GM19438 (cell line): ENCODE data around the gene COL5A1.

Source experiments
- ATAC-seq: cut with Tn5 transposase; IDR thresholded peaks from one replicate; pipeline ENCODE4 v1.9.1; 2021; ENCODE audit warnings: low read depth; ENCODE audit not compliant: unreplicated experiment

COL5A1 gene

DNA sequence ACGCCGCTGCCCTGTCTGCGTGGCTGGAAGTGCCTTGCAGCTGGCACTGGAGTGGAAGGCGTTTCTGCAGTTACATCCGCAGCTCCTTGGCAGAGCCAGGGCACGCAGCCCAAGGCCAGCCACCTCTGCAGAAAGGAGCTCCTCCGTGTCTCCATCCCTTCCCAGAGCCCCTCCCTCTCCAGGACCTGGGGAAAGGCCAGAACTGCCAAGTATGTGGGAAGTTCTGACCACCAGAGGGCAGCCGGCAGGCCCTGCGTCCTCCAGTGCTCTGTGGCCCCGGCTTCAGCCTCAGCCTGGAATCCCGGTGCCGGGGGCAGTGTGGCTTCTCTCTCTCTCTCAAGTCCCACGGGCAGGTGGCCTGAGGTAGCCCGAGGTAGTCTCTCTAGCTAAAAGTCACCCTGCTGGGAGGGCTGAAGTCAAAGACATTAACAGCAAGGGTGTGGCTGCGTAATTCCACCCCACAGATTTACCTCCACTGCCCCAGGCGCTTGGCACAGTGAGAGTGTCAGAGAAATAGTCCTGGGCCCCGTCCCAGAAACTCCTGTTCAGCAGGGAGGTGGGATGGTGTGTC is 137.3 kb downstream of the COL5A1 start:
- ATAC-seq: no peak

DNA sequence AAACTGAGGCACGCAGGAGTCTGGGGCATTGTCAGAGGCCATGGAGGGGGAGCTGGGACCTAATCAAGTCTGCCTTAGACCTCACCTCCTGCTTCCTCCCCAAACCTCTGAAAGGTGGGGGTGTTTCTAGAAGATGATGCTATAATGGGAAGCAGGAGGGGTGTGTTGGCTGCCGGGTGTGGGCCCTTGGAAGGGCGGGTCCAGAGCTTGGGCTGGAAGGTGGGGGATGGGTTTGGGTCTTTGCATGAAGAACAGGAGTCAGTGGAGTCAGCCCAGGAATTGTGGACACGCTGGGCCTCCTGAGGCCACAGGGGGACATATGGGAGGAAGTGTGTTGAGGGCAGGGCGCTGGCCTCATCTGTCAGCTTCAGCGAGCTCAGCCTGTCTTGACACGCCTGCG is 138.0 kb downstream of the COL5A1 start:
- no peak for ATAC-seq

DNA sequence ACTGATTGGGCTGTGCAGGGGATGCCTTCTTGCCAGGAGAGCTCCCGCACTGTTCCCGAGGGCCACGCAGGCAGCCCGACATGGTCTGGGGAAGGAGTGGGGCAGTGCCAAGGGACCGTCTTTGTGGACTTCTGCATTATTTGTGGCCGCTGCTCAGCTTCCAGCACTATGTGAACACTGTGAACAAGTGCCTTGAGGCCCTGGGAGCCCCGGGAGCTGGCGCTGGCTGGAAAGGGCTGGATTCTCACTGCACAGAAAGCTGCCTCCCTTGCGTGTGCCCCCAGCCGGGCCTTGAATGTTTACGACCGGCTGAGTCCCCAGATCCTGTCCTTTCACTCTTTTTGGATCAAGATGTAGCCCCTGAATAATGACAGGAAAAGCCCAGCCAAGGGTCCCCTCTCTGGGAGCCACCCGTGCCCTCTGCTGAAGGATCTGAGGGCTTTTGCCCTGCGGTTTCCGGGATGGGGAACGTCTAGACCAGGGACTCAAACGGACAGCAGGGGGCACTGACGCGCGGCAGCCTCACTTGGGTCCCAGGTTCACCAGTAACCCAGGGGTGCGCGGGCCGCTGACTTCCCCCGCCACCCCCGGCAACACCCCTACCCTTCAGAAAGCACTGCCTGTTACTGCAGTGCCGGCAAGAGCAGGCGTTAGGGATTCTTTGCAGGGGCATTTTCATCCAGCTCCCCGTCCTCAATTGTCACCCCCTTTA is 140.1 kb downstream of the COL5A1 start:
- no peak for ATAC-seq

DNA sequence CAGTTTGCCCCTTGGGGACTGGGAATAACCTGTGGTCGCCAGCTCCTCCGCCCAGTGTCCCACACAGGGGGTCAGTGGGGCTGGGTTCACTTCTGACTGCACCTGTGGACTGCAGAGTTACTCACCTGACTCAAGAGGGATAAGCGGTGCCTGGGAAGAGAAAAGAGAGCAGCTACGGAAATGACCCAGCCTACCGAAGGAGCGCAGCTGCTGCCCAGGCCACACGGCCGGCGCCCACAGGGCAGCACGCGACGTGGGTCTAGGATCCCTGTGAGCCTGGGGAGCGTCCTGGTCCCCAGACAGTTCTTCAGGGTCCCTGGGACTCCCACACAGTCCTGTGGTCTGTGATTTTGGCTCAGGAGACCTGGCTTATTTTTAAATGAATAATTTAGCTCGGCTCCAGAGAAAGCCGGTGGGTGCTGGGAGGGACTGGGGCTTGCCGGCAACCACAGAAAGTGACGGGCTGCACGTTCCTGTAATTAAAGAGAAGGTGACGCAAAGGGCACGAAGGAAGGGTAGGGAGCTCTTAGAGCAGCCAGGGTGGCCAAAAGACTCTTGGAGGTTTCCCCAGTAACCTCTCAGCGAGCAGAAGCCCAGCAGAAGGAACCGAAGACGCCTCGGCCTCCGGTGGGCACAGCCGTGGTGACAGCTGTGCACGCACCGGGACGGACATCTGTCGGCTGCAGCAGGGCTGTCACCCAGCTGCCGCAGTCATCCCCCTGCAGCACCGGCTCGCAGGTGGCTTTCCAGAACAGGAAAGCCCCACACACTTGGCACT is 141.5 kb downstream of the COL5A1 start:
- ATAC-seq: no peak

GRCh38 chr9:134783699-134784039 is 142.1 kb downstream of the COL5A1 start:
- ATAC-seq: no peak

DNA sequence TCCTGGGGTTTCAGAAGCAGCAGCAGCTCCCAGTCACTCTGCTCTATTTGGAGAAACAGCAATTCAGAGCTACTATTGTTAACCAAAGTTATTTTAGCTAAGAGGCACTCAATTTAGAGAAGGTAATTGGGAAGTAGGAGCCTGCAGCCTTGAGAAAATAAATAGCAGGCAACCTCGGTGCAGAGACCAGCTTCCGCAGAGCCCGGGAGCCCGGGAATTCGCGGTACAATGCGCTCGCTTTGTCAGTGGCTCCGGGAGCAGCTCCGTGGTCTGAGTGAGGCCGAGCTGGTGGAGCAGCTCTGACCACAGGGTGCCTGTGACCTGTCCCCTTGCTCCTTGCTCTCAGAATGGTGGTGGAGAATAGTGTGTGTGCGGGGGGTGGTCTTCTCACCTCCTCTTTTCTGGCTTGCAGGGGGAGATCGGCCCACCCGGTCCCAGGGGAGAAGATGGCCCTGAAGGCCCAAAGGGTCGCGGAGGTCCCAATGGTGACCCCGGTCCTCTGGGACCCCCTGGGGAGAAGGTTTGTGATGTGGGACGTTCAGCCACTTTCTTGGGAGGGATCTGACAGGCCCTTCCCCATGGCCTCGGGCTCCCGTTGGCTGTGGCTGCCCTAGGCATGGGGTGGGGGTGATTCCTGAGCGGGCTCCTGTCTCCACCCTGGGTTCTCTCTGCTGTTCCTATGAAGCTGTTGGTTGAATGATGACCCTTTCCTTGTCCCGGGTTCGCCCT is 143.1 kb downstream of the COL5A1 start:
- no peak for ATAC-seq

DNA sequence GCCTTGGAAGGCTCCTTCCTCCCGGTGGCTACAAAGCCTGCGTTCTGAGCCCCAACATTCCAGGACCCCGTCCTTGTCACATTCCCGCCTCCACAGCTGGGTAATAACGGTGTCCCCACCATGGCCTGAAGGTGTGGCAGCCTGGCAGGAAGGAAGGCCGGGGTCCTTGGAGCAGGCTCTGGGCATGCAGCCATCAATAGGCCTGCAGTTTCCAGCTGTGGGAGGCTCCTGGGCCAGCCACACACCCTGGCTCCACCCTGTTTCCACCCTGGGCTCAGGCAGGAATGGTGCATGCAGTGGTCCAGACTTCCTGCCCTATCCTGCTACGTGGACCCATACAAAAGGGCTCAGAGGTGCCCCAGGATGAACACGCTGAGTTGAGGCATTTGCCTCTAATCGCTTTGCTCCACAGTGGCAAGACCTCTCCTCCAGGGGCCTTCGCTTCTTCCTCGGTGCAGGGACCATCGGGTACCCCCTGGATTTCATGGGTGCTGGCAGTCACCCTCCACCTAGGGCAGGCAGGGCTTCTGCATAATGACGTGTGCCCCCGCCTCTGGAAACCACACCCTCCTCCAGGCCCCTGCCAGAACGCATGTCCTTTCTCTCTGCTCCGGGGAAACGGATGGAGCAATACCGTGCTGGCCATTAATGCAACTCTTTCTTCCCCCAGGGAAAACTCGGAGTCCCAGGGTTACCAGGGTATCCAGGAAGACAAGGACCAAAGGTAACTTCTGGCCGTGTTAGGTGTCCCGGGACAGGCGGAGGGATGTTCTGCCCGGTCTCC is 143.9 kb downstream of the COL5A1 start:
- ATAC-seq: no peak

- ATAC-seq: no peak
Observed at GRCh38 chr9:134787601-134788531, 146.3 kb downstream of the COL5A1 start.

- ATAC-seq: no peak
Observed at GRCh38 chr9:134789168-134789567, 147.6 kb downstream of the COL5A1 start.

DNA sequence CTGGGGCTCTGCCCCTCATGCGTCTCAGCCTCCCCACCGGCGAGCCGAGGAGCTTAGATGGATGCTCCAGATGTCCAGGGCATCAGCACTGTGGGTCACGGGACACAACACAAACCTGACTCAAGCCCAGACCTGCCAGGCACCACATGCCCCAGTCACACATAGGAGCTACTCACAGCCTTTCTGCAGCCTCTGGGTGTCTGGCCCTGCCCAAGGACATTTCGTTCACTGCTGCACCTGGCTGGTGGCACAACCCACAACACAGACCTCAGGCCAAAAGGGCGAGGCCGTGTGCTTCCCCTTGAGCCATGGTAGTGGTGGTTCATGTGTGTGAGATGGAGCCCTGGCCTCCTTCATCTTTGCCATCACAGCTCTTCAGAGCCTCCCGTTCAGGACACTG is 149.4 kb downstream of the COL5A1 start:
- ATAC-seq: no peak

GRCh38 chr9:134792627-134793026 is 151.0 kb downstream of the COL5A1 start:
- no peak for ATAC-seq

- ATAC-seq: no peak
Observed at GRCh38 chr9:134793288-134794188, 151.9 kb downstream of the COL5A1 start.

DNA sequence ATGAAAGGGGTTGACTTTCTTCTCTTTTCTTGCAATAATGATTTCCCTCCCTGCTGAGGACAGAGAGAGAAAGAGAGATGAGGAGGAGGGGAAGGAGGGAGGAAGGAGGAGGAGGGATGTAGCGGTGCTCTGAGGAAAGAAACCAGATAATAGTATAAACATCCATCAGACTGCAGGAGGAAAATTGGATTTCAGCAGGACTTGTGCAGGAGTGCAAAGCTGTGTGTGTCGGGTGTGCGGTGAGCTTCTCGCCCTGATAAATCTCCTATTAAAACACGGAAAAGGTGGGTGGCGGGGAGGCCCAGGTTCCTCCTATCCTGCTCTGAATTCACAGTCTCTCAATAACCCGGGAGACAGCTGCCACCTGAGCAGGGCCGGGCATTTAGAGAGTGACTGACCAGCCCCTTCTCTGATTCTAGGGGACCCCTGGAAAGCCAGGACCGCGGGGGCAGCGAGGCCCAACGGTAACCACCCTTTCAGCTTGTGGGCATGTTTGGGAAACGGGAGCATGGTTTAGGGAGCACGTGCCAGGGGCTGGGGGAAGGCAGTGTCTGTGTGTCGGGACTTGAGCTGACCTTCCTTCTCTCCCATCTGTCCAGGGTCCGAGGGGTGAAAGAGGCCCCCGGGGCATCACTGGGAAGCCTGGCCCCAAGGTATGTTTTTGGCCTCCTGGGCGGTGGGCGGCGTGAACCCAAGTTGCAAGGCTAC is 153.2 kb downstream of the COL5A1 start:
- no peak for ATAC-seq

GRCh38 chr9:134795446-134795845 is 153.8 kb downstream of the COL5A1 start:
- ATAC-seq: no peak

DNA sequence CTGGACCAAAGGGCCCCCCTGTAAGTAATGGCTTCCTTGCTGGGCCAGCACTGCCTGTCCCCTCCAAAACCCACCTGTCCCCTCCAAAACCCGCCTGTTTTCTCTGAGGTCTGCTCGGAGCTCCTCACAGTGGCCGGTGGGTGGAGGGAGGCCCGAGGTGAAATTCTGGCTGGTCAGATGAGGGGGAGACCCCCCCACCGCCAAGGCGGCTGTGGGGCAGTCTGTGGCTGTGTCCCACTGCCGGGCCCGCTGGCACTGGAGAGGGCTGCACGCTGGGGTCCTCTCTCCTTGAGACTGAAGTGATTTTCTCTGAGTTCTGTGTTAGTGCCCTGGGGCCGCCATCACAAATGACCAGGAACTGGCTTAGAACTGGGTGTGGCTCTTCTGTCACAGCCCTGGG is 155.3 kb downstream of the COL5A1 start:
- ATAC-seq: no peak

DNA sequence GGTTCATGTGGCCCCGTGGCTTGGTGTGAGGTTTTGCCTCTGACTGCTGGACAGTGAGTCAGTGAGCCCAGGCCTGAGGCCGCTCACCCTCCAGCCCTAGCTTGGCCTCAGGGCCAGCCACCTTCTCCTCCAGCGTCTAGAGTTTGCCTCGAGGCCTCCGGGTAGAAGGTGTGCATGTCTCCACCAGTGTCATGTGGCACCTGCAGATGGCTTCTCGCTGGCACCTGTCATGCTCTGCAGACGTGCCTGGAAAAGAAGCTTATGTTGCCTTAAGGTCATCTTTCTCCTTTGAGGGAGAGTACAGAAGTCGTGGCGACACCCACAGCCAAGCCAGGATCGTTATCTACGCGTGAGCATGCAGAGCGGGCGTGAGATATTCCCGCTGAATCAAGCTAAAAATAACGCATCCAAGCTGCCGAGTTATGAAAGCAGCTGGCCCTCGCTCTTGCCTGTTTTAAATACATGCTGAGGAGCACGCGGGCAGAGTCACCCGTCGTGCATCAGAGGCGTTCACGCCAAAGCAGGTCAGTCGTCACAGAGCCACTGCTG is 159.3 kb downstream of the COL5A1 start:
- ATAC-seq: no peak

DNA sequence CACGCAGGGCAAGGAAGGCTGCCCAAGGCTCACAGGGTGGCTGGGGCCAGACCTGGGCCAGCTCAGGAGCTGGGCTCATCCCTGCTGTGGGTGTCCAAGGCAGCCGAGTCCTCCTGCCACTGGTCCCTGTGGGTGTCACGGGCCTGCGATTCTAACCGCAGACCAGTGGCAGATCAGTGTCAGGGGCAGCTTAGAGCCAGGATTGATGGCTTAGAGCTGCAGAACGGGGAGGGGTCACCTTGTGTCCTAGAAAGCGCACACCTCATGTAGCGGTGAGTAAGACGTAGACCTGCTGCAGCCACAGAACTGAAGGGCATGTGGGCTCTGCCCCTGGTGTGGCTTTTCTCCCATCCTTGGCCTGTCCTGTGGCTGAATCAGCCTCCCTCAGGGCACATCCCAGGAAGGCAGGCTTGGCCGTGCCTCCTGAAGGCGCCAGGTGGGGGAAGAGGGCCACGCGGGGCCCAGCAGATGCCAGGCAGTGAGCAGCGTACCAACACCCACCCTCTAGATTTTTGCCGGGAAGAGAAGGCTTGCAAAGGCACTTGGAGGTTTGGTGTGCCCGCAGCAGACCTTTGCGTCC is 160.7 kb downstream of the COL5A1 start:
- ATAC-seq: no peak
